ENCODE data around the gene CTNND1. TPM values are rescaled to one million over a fixed set of nuclear protein-coding genes. Genes with fewer than 3 reads are reported as not detected.

CTNND1 gene
- total and polyA plus RNA-seq, 10 of the 15 experiments (the other 5 are each of a cell fraction or from before 2014, with no cell fraction given) = 4.7 to 70.0 (median 30.0) TPM

GRCh38 chr11:57764972-57765371, 3.4 kb downstream of the CTNND1 start (continued):
- no peak for TF ChIP-seq PRDM15 (CRISPR knock-in tag; IDR thresholded peaks at IDR 0.05)
- no peak for TF ChIP-seq EED (IDR thresholded peaks at IDR 0.05; ENCODE audit: low read depth)
- no peak for TF ChIP-seq ZNF384 (IDR thresholded peaks at IDR 0.05; ENCODE audit: borderline replicate concordance, low read depth, low read length)
- no peak for TF ChIP-seq POLR2AphosphoS5 (IDR thresholded peaks at IDR 0.05; ENCODE audit: low read length)

- no peaks in the 10 kb centered on the region for H3K27me3 ChIP-seq (replicated peaks in 1 of 2; ENCODE audit: control insufficient read depth in 2 of 2, insufficient read depth in 2 of 2, low read length in 1 of 2)
- peaks cover 8% of the 10 kb centered on the region for H3K4me1 ChIP-seq (ENCODE audit: control insufficient read depth, insufficient read depth, low read length)
- intact Hi-C loops (cut with micrococcal nuclease; ENCODE audit: unreplicated experiment) (no loop called here), in situ Hi-C loops (cut with MboI) (no loop called here)
- no peak overlapping the region for H3K27ac ChIP-seq (ENCODE audit: control insufficient read depth, insufficient read depth)
- TF ChIP-seq IKZF2 (IDR thresholded peaks at IDR 0.05) = no peak
- H3K4me2 ChIP-seq (ENCODE audit: control insufficient read depth, insufficient read depth) = no peak overlapping the region
- no peak overlapping the region for H3K4me3 ChIP-seq
- 57% methylated on average over 1 of the region's 1 CpG for WGBS (ENCODE audit: insufficient coverage, insufficient replicate concordance, low lambda C conversion rate, missing lambda C conversion rate)
- H3K9ac ChIP-seq (ENCODE audit: control insufficient read depth, insufficient read depth, low read length) = no peak overlapping the region
- H3K36me3 ChIP-seq (ENCODE audit: control insufficient read depth in 2 of 2, insufficient read depth in 2 of 2, low read length in 1 of 2) = 0 out of 4 replicates have a peak, but pooled peaks cover 0 to 6% of the 10 kb centered on the region in 2 experiments
- RAD21 ChIA-PET (ENCODE audit: unreplicated experiment) = interaction anchor here (0.9 to 3.2 kb wide), 3 partner anchors 13 to 114 kb away, joined by 3 to 13 read pairs (median 3); no protein-coding TSS in a partner anchor
- H3K9me3 ChIP-seq (replicated peaks; ENCODE audit: control insufficient read depth, insufficient read depth, low read length) = no peaks in the 10 kb centered on the region
- DNase-seq (ENCODE audit: low read depth, low spot score) (no peak), ATAC-seq (peak; percentile 23; the same call in 1 of the 3 replicates), FAIRE-seq (no peak)
- BruUV-seq (replicated peaks) = no TSS peak
- CTCF ChIA-PET = interaction anchor here (0.5 to 1.2 kb wide), 6 partner anchors 9 to 1158 kb away, joined by 3 to 5 read pairs (median 3); no protein-coding TSS in a partner anchor
- H3K79me2 ChIP-seq (ENCODE audit: control insufficient read depth, insufficient read depth, low read length) = peaks cover 82% of the 10 kb centered on the region
- H2AFZ ChIP-seq (ENCODE audit: control insufficient read depth, low read depth, low read length) = no peak overlapping the region
- POLR2A ChIA-PET = interaction anchor here (0.6 to 3.0 kb wide), 3 partner anchors 9 to 14 kb away, joined by 4 to 8 read pairs (median 6); partner anchors contain the start of gene CTNND1
- SMC1A ChIA-PET (ENCODE audit: uncharacterized antibody, unreplicated experiment) = interaction anchor here (0.6 to 11.7 kb wide), 4 partner anchors 7 to 196 kb away, joined by 3 to 117 read pairs (median 10); partner anchors contain the start of gene CTNND1
- no peaks in the 10 kb centered on the region for H4K20me1 ChIP-seq (ENCODE audit: control insufficient read depth, insufficient read depth)
Measured at GRCh38 chr11:57770793-57771192, 9.2 kb downstream of the CTNND1 start.

Measured in GM12878 (cell line).